Colon (tissue), 2 donors: ENCODE measurements around the gene COL4A1.

Experiments used
- FAIRE-seq: peaks from 2 replicates; lab custom pipeline; 2012; peaks lifted over from hg19 to GRCh38; lab: Jason Lieb, UNC
- donor health status: control.
- donor health status: control.

COL4A1 gene

DNA sequence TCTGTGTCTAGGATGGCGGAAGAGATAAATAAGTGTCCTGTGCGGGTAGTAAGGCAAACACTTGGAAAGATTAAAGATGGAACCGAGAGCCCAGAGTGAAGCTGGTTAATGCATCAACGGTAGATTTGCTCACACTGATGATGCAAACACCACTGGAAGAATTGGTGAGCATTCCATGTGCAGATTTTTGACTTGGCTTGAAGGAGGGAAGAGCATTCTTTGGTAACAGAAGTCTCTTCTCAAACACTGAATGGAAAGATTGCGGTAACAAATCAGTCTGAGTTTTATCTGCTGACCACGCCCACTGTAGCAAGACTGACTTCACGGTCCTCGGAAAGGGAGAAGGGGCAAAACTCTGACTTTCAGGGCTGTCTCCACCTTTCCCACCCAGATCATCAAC lies 112.5 kb downstream of the COL4A1 start:
- no peak for FAIRE-seq

DNA sequence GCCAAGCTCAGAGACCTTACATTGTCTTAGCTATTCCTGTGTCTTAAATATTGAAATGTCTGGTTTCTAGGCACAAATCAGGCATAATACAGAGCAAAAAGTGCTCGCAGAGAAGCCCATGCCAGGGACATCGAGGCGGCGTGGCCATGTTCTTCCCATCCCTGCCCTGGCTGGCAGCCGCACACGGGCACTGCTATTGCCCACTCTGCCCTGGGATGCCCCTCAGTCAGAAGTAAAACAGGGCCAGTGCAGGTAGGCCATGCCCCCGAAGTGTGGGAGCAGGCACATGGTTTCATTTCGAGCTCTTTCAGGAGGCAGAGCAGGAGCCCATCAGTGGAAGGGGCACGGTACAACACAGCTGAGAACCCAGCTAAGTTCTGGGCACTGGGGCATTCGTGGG lies 113.5 kb downstream of the COL4A1 start:
- FAIRE-seq, result no peak

DNA sequence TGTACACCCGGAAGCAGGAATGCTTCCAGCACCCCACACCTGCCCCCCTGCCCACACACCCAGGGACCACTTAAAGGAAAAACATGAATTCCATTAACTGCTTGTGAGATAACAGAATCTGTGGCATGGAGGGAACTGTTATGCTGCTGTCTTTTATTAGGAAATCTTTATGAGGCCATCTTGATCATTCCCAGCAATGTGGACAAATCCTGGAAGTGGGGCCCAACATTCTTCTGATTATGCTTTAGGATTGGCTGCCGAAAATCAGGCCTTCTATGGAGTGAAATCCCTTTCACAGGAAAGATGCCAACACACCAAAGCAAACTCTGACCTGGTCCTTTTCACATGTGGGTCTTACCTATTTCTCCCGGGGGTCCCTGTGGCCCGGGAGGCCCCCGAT lies 114.5 kb downstream of the COL4A1 start:
- no peak for FAIRE-seq

DNA sequence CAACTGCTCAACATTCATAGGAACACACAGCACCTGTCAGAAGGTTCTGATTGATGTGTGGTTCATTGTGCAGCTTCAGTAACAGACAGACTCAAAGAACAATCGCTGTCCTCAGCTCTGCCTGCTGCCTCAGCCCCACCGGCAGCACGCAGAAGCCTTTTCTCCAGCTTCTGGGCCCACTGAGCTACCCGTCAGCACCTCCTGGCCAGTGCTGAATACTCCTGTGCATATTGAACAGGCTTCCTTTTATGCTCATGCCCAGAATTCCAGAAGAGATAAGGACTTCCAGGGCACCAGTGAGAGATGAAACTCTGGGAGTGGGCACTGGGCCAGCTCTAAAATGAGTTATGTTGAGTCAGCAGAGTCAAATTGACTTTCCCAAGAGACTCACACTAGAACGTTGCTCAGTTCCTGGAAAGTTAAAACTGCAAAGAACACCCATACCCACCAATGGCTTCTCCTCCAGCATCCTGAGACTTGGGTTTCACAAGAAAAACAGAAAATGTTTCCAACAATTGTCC lies 119.3 kb downstream of the COL4A1 start:
- FAIRE-seq, result no peak

DNA sequence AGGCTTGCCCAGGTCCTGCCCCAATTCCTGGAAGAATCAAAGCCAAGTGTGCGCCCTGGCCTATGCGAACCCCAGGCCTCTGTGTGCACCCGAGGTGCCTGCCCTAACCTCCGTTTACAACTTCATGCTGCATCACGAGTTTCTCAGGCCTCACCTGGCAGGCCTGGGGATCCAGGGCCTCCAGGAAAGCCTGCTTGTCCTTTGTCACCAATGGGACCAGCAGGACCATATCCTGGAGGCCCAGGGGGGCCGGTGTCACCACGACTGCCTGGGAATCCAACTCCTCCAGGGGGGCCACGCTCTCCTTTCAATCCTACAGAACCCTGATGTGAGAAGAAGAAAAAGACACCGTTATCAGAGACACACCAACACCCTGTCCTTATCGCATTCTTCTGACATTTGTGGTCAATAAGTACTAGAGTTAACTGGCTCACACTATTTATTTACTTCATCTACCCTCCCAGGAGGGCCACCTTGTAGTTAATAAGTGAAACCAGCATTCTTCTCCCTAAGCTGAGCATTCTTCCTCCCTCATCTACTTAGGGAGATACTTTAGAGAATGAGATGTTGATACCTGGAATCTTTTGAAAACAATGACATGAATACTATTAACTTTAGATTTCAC lies 120.6 kb downstream of the COL4A1 start:
- FAIRE-seq, result no peak

DNA sequence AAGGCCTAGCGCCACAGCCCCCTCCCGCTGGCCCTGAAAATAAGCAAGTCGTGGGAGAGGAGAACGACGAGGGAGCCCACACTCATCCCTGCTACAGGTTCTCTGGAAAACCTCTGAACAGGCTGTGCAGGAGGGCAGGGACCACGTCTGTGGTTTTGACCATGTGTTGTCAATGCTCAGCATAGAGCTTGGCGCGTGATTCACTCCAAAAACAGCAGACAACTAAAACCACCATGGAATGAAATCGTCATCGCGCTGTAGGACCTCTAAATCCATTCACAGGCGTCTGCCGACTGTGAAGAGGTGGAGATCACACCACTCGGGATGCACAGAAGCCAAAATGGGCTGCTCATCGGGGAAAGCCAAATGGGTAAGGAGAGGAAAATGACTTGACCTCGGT lies 121.3 kb downstream of the COL4A1 start:
- FAIRE-seq, result no peak

DNA sequence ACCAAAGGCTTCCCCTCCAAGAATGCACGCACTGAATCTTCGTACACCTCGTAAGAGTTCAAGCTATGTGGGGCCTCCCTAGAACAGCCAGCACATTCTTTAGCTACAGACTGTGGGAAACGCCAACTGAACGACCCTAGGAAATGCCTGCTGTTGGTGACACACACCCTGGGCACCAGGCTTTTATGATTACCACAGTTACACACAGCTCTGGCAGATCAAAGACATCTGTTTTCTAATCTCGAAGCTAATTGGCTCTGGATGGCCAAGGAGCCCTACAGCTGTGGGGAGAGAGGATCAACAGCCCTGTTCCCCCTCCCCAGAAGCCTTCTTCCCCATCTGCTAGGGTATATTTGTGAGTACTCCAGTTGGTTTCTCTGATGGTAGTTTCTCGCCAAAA lies 123.0 kb downstream of the COL4A1 start:
- FAIRE-seq, result no peak

DNA sequence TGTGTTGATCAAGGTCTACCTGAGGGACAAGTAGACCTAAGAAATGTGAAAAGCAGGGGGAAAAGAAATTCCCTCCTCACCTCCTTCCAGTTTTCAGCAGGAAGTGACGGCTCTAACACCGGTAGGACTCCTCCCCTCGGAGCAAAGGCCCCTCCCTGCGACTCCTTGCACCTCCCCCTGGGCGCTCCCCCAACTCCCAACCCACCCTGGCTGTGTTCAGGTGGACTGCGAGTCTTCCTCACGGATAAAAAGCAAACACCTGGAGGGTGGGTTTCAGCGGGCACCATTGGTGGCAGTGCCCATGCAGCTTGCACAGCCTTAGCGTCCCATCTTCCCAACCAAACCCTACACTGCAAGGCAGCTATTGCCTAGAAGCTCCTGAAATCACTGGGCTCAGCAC lies 124.5 kb downstream of the COL4A1 start:
- no peak for FAIRE-seq

DNA sequence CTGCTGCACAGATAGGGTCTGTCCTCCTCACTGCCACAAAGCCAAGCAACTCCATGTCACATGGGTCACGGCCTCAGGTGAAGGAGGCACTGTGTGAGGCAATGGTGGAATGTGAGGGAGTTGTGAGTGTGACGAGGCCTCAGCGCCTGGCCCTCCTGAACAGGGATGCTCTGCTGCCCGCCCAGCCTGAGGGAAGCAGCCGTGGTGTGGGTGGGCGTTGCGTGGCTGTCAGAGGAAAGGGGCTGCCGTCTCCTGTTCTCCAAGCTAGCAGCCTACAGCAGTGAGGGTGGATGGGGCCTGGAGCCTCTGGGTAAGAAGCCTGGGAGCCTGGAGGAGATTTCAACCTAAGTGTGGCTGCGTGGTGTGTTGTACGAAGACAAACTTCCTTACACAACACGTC lies 125.0 kb downstream of the COL4A1 start:
- no peak for FAIRE-seq

DNA sequence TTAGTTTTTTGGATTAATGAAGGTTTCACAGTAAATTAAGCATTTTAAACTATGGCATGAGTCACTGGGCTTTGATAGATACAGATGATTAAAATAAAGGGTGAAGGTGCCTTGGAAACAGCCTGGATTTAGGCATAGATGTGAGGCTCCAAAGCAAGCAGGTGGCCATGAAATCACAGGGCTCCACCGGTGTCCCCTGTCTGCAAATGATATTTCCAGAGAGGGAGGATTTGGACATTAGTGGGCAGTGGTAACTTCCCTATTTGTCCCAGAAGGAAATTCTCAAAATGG lies 127.2 kb downstream of the COL4A1 start:
- no peak for FAIRE-seq

DNA sequence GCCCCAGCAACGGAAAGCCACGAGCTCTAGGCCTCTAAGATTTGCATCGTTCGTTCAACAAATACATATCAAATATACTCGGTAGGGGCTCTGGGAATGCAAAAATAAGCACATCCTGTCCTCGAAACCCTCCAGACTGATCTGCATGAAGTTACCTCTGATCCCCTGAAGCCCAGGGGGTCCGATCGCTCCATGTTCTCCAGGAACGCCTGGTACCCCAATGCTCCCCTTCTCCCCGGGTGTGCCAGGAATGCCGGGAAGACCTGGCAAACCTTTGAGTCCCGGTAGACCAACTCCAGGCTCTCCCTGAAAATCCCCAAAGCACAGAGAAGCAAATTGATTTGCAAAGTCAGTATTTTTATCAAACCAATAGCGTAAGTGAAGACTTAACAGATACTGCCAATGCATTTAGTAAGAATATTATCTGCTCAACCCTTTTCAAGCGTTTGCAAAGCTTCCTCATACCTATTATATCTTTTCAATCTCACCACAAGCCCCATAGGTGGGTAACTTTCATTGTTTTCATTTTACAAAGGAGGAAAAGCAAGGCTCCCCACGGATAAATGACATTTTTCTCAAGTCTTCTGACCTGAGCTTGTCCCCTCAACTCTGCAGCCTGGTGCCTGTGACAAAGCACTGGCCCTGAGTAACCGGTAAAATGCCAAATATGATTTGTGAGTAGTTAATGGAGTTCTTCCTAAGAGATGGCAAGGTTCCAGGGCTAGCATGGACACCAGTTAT lies 127.7 kb downstream of the COL4A1 start:
- no peak for FAIRE-seq

DNA sequence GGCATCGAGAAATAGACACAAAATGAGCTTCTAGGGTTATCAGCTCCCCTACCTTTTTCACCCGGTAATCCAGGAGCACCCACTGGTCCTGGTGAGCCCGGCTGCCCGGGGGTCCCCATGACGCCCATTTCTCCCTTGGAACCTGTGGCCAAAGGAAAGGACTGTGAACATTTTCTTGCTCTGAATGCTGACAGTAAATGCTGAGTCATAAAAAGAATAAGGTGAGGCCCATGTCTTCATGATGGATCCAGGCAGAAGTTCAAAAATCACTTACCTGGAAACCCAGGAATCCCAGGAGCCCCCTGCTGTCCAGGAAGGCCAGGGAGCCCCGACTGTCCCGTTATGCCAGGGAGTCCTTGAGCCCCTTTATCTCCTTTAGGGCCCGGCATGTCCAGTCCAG lies 129.2 kb downstream of the COL4A1 start:
- FAIRE-seq, result no peak

DNA sequence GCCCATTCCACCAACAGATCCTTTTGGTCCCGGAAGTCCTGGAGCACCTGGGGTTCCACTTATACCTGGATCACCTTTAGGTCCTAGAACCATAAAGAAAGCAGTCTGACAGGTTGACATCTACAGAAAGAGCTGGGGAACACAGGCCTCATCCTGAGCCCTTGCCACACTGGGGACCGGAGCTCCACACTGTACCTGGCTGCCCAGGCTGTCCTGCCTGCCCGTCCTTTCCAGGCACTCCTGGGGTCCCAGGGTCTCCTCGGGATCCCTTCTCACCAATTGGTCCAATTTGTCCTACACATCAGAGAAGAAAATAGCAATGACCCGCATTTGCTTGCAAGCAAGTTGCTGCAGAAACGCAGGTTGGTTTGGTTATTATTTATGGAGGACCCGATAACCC lies 130.5 kb downstream of the COL4A1 start:
- no peak for FAIRE-seq

DNA sequence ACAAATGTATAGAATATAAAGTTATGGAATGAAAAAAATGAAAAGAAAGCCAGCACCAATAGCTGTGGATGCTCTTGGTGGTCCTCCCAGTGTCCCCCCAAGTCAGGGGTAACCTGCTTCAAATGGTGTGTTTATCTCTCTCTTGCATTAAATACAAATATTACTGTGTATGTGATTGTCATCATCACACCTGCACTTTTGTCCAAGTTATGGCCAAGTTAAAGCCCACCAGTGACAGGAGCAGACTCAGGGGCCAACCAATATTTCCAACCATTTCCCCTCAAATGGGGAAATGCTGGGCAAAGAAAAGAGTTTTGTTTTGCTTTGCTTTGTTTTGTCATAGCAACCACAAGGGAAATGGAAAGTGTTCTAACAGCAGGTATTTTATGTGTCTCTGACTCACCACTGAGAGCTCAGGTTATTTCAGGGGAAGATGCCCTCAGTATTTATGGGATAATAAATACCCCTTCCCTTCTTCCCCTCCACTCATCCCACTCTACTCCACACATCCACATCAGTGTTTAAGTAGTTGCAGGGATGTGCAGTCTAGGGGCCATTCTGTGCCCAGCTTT lies 133.6 kb downstream of the COL4A1 start:
- no peak for FAIRE-seq

DNA sequence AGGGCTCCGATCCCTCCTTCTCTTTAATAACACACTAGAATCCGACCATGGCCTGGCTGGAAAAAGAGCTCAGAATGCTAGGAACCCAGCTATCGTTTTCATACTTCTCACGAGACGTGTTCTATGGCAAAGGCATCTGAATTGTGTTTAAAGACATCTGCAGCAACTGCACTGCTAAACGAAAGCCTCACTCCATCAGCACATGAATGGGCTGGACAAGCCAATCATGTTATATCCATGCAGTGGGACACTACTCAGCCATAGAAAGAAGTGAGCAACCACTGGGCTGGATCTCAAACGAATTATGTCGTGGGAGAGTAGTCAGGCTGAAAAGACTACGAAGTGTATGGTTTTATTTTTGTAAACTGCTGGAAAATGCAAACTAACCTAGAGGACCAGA lies 136.1 kb downstream of the COL4A1 start:
- no peak for FAIRE-seq

DNA sequence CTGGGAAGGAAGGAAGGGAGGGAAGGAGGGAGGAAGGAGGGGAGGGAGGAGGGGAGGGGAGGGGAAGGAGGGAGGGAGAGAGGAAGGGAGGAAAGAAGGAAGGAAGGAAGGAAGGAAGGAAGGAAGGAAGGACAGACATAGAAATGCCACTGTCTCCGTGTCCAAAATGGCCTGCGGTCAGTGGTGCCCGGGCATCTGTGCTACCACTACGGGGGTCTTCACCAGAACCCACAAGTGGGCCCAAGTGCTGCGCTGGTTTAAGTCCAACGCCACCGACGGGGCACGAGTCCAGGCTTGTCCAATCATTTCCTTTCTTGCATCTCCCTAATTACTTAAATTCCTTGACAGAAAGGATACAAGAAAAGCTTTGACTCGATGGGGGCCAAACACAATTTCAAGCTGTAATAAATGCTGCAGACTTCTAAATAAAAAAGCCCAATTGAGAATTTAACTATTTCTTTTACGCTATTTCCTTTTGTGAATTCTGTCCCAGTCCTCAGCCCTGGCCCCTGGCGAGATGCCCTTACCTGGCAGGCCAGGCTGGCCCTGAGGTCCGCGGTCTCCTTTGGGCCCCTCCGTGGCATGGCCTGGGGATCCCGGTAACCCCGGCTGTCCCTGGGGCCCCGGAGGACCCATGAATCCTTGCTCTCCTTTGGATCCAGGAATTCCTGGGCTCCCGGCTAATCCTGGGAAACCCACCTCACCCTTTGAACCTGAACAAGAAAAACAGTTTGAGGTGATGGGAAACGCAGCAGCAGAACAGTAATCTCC lies 136.8 kb downstream of the COL4A1 start:
- FAIRE-seq, result no peak

DNA sequence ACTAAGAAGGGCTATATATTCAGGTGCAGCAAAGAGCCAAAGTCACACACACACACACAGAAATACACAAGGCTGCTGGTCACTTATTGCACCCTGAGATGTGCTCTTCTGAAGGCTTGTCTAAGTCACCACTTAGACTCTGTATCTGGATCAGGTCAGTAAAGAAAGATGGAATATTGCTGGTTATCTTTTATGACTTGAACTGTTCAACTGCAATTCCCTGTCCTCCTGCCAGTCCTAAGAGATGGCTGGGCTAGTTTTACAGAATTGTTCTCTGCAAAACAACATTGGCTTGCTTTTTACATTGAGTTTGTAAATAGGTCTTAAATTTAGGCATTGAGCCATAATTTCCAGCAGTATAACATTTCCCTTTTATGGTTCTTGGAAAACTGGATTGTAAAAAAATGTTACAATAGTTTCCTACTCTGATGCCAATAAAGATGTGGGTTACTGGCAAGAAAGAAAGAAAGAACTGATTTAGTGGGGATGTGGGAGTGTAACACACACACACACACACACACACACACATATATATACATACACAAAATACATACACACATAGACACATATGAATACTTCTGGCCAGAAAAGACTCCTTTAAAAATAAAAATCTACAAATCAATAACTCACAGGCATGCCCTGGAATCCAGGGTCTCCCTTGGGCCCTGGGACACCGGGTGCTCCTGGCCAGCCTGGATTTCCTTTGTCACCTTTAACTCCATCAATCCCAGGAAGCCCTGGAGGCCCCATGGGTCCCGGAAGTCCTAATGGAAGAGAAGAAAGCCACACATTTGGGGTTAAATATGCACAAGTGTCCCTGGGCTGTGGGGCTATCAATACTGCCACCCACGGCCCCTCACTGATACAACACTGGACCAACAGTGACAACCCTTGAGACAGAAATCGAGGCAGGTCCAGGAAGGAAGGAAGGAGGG lies 137.7 kb downstream of the COL4A1 start:
- FAIRE-seq, result no peak

DNA sequence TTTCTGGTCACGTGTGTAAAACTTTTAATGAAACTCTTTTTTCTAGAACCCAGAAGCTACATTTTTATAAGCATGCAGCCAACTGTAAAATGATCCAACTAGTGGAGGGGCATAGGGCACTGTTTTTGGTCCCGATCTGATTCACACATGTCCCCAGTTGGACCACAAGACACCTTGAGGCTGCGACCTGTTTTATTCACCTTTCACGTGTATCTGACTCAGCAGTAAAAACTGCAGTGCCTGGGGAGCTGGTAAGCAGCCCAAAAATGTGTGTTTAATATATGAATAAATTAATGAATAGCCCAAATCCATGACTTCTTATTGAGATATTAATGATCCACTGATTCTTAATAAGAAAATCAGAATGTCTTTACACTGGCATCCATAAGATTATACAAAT lies 140.4 kb downstream of the COL4A1 start:
- FAIRE-seq, result no peak

DNA sequence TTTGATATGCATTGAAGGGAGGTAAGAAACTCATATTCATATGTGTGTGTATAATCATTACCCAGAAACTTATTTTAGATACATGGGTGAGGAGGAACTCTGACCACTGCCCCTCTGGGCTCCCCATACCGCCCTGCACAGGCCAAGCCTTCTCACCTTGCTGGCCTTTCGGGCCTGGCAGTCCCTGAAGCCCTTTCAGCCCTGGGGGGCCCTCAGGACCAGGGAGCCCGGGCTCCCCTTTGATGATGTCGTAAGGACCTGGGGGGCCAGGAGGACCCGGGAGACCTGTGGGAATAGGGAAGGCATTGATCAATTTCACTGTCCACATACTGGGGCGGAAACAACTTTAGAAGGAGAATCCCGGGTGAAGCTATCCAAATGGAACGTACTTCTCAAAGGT lies 142.3 kb downstream of the COL4A1 start:
- no peak for FAIRE-seq

DNA sequence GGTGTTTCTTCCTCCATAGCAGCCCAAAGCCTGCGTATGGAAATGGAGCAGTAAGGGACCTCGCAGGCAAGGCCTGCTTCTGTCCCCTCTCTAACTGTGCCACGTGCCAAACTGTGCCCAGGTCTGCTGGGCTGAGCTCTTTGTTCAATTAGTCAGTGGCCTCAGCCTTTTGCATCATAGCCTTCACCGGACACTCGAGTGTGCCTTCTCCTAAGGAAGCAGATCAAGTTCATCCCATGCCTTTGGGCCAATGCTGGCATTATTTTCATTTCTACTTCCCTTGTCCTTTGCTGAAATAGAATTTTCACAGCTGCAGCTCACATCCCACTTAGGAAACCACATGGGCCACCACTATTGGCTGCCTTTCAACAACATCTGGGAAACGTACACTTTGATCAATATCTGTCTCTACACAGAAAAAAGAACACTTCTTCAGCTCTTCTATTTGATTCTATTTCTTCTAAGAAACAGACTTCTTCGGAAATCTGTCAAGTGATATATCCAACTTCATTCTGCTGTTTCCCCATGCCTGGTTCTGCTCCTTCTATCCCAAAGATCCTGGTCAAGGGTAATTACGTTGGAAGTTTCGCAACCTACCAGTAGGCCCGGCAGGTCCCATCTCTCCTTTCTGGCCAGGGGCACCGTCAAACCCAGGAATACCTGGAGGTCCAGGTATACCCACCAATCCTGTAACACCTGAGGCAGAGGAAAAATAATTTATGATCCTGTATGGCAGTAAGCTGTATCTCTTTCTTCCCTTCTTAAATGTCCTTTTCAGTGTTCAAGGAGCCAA lies 143.9 kb downstream of the COL4A1 start:
- no peak for FAIRE-seq

DNA sequence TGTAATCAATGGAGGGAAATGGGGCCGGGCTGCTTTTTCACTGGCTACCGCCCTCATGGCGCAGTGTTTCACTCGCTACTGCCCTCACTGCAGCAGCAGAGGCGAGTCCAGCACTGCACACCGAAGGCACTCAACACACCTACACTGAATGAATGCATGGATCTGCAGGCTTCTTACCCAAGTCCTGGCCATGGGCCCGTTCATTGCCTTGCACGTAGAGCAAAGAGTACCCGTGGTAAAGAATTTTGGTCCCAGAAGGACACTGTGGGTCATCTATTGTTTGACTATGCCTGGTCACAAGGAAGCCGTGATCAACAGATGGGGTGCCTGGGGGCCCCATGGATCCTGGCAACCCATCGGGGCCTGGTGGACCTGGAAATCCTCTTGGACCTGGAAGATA lies 144.9 kb downstream of the COL4A1 start:
- FAIRE-seq, result no peak
